ENCODE measurements around the gene TRIM22.

- no peak for TF ChIP-seq NFYB (IDR thresholded peaks at IDR 0.05; ENCODE audit: extremely low read depth, insufficient read length)
- no peak for TF ChIP-seq CTCF (IDR thresholded peaks at IDR 0.05 in 2 of 3, conservative IDR thresholded peaks at IDR 0.05 in 1 of 3; ENCODE audit: insufficient read depth in 2 of 3, low read depth in 1 of 3, low read length in 3 of 3)
- no peak for TF ChIP-seq ESRRA (IDR thresholded peaks at IDR 0.05; ENCODE audit: borderline replicate concordance, low read depth)
- no peak for TF ChIP-seq SRSF3 (IDR thresholded peaks at IDR 0.05; ENCODE audit: insufficient read depth, low read length)
- TF ChIP-seq ZNF274 (IDR thresholded peaks at IDR 0.05; ENCODE audit: borderline replicate concordance, low read depth, low read length) = no peak
- TF ChIP-seq HNRNPH1 (optimal IDR thresholded peaks at IDR 0.05; ENCODE audit: low read depth, low read length) = no peak
- TF ChIP-seq ELK1 (CRISPR knock-in tag; IDR thresholded peaks at IDR 0.05) = no peak
- TF ChIP-seq MAFG (tag; conservative IDR thresholded peaks at IDR 0.05) = no peak
- TF ChIP-seq UBTF (IDR thresholded peaks at IDR 0.05; ENCODE audit: borderline replicate concordance in 1 of 2, low read depth in 2 of 2, low read length in 2 of 2) = no peak
- no peak for TF ChIP-seq TSHZ1 (CRISPR knock-in tag; IDR thresholded peaks at IDR 0.05)
- TF ChIP-seq NCOR1 (IDR thresholded peaks at IDR 0.05) = no peak
- no peak for TF ChIP-seq POLR2AphosphoS5 (IDR thresholded peaks at IDR 0.05; ENCODE audit: control insufficient read depth, insufficient read depth, low read depth, low read length)
These were observed 47.5 kb downstream of the TRIM22 start for GRCh38 chr11:5737091-5737490.

Data from K562 (cell line).